HCT116 (cell line): Measurements from ENCODE around the gene CCDC124. TPM values are rescaled to one million over a fixed set of nuclear protein-coding genes. Genes with fewer than 3 reads are reported as not detected.

Source experiments
- ATAC-seq: fragments of 200-7000 bp; cut with Tn5 transposase; 2 replicates; pipeline ENCODE4 v1.9.1; 2020; ENCODE audit warnings: mild to moderate bottlenecking, moderate library complexity
- BruUV-seq: library from RNA; stranded (reverse); fragments of 400-500 nt; replicated peaks from 2 replicates; lab custom pipeline; 2021; lab: Mats Ljungman, UMichigan
- CTCF ChIA-PET: fragments of 300-600 bp; sonication (Branson Sonifier 250); formaldehyde crosslinking; loops from one replicate; lab custom pipeline; 2021; ENCODE audit warnings: antibody characterized with exemption; lab: Charles Lee
- POLR2A ChIA-PET: fragments of 300-600, 350-600 bp; sonication (Branson Sonifier 250); formaldehyde crosslinking; loops from one replicate; lab custom pipeline; 2021; ENCODE audit warnings: antibody characterized with exemption; lab: Charles Lee
- RAD21 ChIA-PET, 2 experiments: fragments of 300-600 bp; sonication (Branson Sonifier 250); formaldehyde crosslinking; loops; one replicate each; lab custom pipeline; 2023; ENCODE audit warnings: low total read pairs in 2 of 2; ENCODE audit not compliant: uncharacterized antibody in 2 of 2, unreplicated experiment in 2 of 2, low non-redundant PET in 1 of 2; lab: Charles Lee
- DNase-seq: peaks from one replicate; pipeline ENCODE4 v3.0.0-alpha.2; 2010; ENCODE audit warnings: low read depth, low spot score
- H2AFZ ChIP-seq: fragments of 200-600 bp; shearing (Covaris generic), sonication (generic); 2 replicates; pipeline ENCODE4 v1.6.1; 2017; ENCODE audit warnings: low read depth, mixed run types, mixed read lengths, antibody characterized with exemption, low read length; ENCODE audit not compliant: poor library complexity, severe bottlenecking
- H3K27ac ChIP-seq: 2 replicates; pipeline ENCODE4 v1.5.1; 2012; ENCODE audit warnings: low read depth, low read length
- H3K27me3 ChIP-seq: fragments of 200-600 bp; sonication (generic); 2 replicates; pipeline ENCODE4 v1.6.1; 2016; ENCODE audit warnings: mixed run types, low read length, mixed read lengths; ENCODE audit not compliant: insufficient read depth
- H3K36me3 ChIP-seq, 2 experiments: fragments of 200-500 bp in 1 of 2; fragments of 200-600 bp in 1 of 2; sonication (Bioruptor generic) in 1 of 2; sonication (generic) in 1 of 2; 2 replicates each; pipeline versions ENCODE4 v1.5.1 to v1.6.1; 2014 to 2016; ENCODE audit warnings: low read length in 2 of 2, inconsistent platforms in 1 of 2, mixed read lengths in 1 of 2, mixed run types in 1 of 2; ENCODE audit not compliant: insufficient read depth in 2 of 2, control insufficient read depth in 1 of 2
- H3K4me1 ChIP-seq, 2 experiments: fragments of 200-600 bp in 1 of 2; sonication (generic) in 1 of 2; 2 replicates each; pipeline versions ENCODE4 v1.5.1 to v1.6.1; 2012 to 2017; ENCODE audit warnings: low read length in 2 of 2, inconsistent platforms in 1 of 2, mild to moderate bottlenecking in 1 of 2, mixed read lengths in 1 of 2, mixed run types in 1 of 2, moderate library complexity in 1 of 2; ENCODE audit not compliant: insufficient read depth in 2 of 2, control insufficient read depth in 1 of 2
- H3K4me2 ChIP-seq: fragments of 200-600 bp; sonication (generic); 2 replicates; pipeline ENCODE4 v1.6.1; 2017; ENCODE audit warnings: mixed run types, low read length, mixed read lengths
- H3K4me3 ChIP-seq, 2 experiments: fragments of 200-600 bp in 1 of 2; sonication (generic) in 1 of 2; replicated peaks in 1 of 2; 2 replicates each; pipeline ENCODE4 v1.5.1; 2011 to 2016; ENCODE audit warnings: low read length in 2 of 2, control low read depth in 1 of 2, low read depth in 1 of 2, mild to moderate bottlenecking in 1 of 2, mixed read lengths in 1 of 2, mixed run types in 1 of 2
- H3K79me2 ChIP-seq: fragments of 200-600 bp; sonication (generic); 2 replicates; pipeline ENCODE4 v1.6.1; 2017; ENCODE audit warnings: mild to moderate bottlenecking, mixed run types, low read length, moderate library complexity, mixed read lengths; ENCODE audit not compliant: insufficient read depth
- H3K9ac ChIP-seq: fragments of 200-600 bp; sonication (generic); 2 replicates; pipeline ENCODE4 v1.6.1; 2016; ENCODE audit warnings: low read length, mixed read lengths
- H3K9me2 ChIP-seq: fragments of 200-600 bp; sonication (generic), shearing (Covaris generic); 2 replicates; pipeline ENCODE4 v1.6.1; 2017; ENCODE audit warnings: mixed run types, mild to moderate bottlenecking, moderate library complexity; ENCODE audit not compliant: insufficient read depth
- H3K9me3 ChIP-seq, 2 experiments: fragments of 200-500 bp in 1 of 2; fragments of 200-600 bp in 1 of 2; sonication (Bioruptor generic) in 1 of 2; sonication (generic) in 1 of 2; 2 replicates each; pipeline ENCODE4 v1.6.1; 2014 to 2017; ENCODE audit warnings: low read length in 2 of 2, mixed read lengths in 2 of 2, inconsistent platforms in 1 of 2, low read depth in 1 of 2, mild to moderate bottlenecking in 1 of 2, mixed run types in 1 of 2, moderate library complexity in 1 of 2; ENCODE audit not compliant: control insufficient read depth in 1 of 2, insufficient read depth in 1 of 2
- H4K20me1 ChIP-seq: fragments of 200-600 bp; sonication (generic), shearing (Covaris generic); 2 replicates; pipeline ENCODE4 v1.6.1; 2017; ENCODE audit warnings: mixed run types, mild to moderate bottlenecking, moderate library complexity; ENCODE audit not compliant: insufficient read depth
- ATF3 ChIP-seq: IDR thresholded peaks from 2 replicates; pipeline ENCODE4 v1.6.1; 2012
- CTCF ChIP-seq, 3 experiments: fragments of 200-600 bp in 1 of 3; sonication (generic) in 1 of 3; IDR thresholded peaks in 2 of 3; conservative IDR thresholded peaks in 1 of 3; 2 replicates each; pipeline ENCODE4 v1.5.1; 2012 to 2017; ENCODE audit warnings: low read depth in 2 of 3, low read length in 2 of 3, antibody characterized with exemption in 1 of 3, borderline replicate concordance in 1 of 3, control low read depth in 1 of 3, mild to moderate bottlenecking in 1 of 3, mixed read lengths in 1 of 3, mixed run types in 1 of 3, moderate library complexity in 1 of 3; ENCODE audit not compliant: insufficient read depth in 1 of 3
- ELF1 ChIP-seq: IDR thresholded peaks from 2 replicates; pipeline ENCODE4 v1.6.1; 2012; ENCODE audit warnings: low read depth, borderline replicate concordance
- EZH2 ChIP-seq: fragments of 200-600 bp; sonication (generic); IDR thresholded peaks from 2 replicates; pipeline ENCODE4 v1.6.1; 2017; ENCODE audit warnings: antibody characterized with exemption, mixed run types
- EZH2phosphoT487 ChIP-seq: fragments of 200-600 bp; IDR thresholded peaks from 2 replicates; pipeline ENCODE4 v1.6.1; 2018; ENCODE audit warnings: antibody characterized with exemption, borderline replicate concordance
- POLR2A ChIP-seq: IDR thresholded peaks from 2 replicates; pipeline ENCODE4 v1.7.0; 2011; ENCODE audit warnings: borderline replicate concordance; ENCODE audit not compliant: insufficient read depth, insufficient read length; ENCODE audit errors: extremely low read depth
- RAD21 ChIP-seq: IDR thresholded peaks from 2 replicates; pipeline ENCODE4 v1.6.1; 2012; ENCODE audit warnings: low read depth, mild to moderate bottlenecking
- REST ChIP-seq: IDR thresholded peaks from 2 replicates; pipeline ENCODE4 v1.6.1; 2012; ENCODE audit warnings: low read depth
- SRF ChIP-seq: IDR thresholded peaks from 2 replicates; pipeline ENCODE4 v1.6.1; 2012; ENCODE audit warnings: low read depth
- ZFX ChIP-seq: fragments of 450-650 bp; IDR thresholded peaks from 2 replicates; pipeline ENCODE4 v1.6.1; 2017
- intact Hi-C: fragments of 100-400 bp; cut with micrococcal nuclease; formaldehyde crosslinking; loops from 2 replicates; pipeline ENCODE4 v1.10.0; 2022
- total RNA-seq: library from RNA; stranded (reverse); gene quantifications from one replicate; pipeline ENCODE4 v1.2.1, GENCODE V29; 2021; ENCODE audit not compliant: unreplicated experiment

Gene CCDC124
- total RNA-seq, 1 experiment from 2014 or later, result 177 TPM

GRCh38 chr19:17963936-17964691, 31.3 kb downstream of the CCDC124 start (continued):
- no peak for TF ChIP-seq SRF
- no peak for TF ChIP-seq ATF3
- TF ChIP-seq CTCF (IDR thresholded peaks at IDR 0.05 in 2 of 3, conservative IDR thresholded peaks at IDR 0.05 in 1 of 3; ENCODE audit: borderline replicate concordance in 1 of 3, insufficient read depth in 1 of 3, low read depth in 2 of 3, low read length in 2 of 3), result no peak
- no peak for TF ChIP-seq EZH2

- no peak overlapping the region for H3K4me3 ChIP-seq
- TF ChIP-seq POLR2A (no peak), EZH2phosphoT487 (no peak), ELF1 (no peak), REST (no peak), RAD21 (no peak), ZFX (no peak), ATF3 (no peak)
- DNase-seq (no peak), ATAC-seq (peak; percentile 45)
- POLR2A ChIA-PET, result no interaction called here
- H3K36me3 ChIP-seq, result no peaks in the 10 kb centered on the region
- H3K4me2 ChIP-seq, result peak overlapping the region; percentile 28; the same call in 1 of the 2 replicates
- RAD21 ChIA-PET, result no interaction called here
- peaks cover 0 to 10% of the 10 kb centered on the region in 2 experiments; a peak in 2 of 4 replicates for H3K4me1 ChIP-seq
- no TSS peak for BruUV-seq
- no peaks in the 10 kb centered on the region for H3K79me2 ChIP-seq
- no peaks in the 10 kb centered on the region for H4K20me1 ChIP-seq
- intact Hi-C loops, result no loop called here
- H3K9me2 ChIP-seq, result no peaks in the 10 kb centered on the region
- H3K27me3 ChIP-seq, result no peaks in the 10 kb centered on the region
- H3K9me3 ChIP-seq, result no peaks in the 10 kb centered on the region
- CTCF ChIA-PET, result interaction anchor here (0.6 kb wide), 1 partner anchor 18 kb away, joined by 4 read pairs; no protein-coding TSS in a partner anchor
- H3K27ac ChIP-seq, result no peak overlapping the region
- no peak overlapping the region for H3K9ac ChIP-seq
- H2AFZ ChIP-seq, result no peak overlapping the region
Observed at GRCh38 chr19:17965370-17966128, 32.7 kb downstream of the CCDC124 start.
